ENCODE measurements around the gene P2RX7. TPM values are rescaled to one million over a fixed set of nuclear protein-coding genes. Genes with fewer than 3 reads are reported as not detected.

Gene P2RX7
- total RNA-seq, 1 experiment from 2014 or later = 0.17 TPM

- Histone ChIP-seq H3K9me3 (ENCODE audit: low read depth, low read length, poor library complexity, severe bottlenecking) (no peaks in the 10 kb centered on the region), H3K27me3 (replicated peaks; ENCODE audit: insufficient read depth, low read depth, low read length, poor library complexity) (no peaks in the 10 kb centered on the region), H3K4me1 (ENCODE audit: insufficient read depth, low read length, poor library complexity, severe bottlenecking) (no peaks in the 10 kb centered on the region), H3K27ac (ENCODE audit: low read depth, low read length, poor library complexity, severe bottlenecking) (no peak overlapping the region), H3K4me3 (ENCODE audit: low read depth, low read length, poor library complexity, severe bottlenecking) (no peak overlapping the region), H3K36me3 (ENCODE audit: insufficient read depth, low read length, poor library complexity, severe bottlenecking) (no peaks in the 10 kb centered on the region)
- no TSS peak for BruUV-seq (replicated peaks)
- intact Hi-C loops (cut with micrococcal nuclease; ENCODE audit: unreplicated experiment) = no loop called here
- ChIA-PET CTCF (no interaction called here), POLR2A (ENCODE audit: low non-redundant PET) (no interaction called here)
- no peak for TF ChIP-seq EZH2 (IDR thresholded peaks at IDR 0.05; ENCODE audit: borderline replicate concordance, low read depth, low read length, poor library complexity, severe bottlenecking)
- TF ChIP-seq, protein P1, sequence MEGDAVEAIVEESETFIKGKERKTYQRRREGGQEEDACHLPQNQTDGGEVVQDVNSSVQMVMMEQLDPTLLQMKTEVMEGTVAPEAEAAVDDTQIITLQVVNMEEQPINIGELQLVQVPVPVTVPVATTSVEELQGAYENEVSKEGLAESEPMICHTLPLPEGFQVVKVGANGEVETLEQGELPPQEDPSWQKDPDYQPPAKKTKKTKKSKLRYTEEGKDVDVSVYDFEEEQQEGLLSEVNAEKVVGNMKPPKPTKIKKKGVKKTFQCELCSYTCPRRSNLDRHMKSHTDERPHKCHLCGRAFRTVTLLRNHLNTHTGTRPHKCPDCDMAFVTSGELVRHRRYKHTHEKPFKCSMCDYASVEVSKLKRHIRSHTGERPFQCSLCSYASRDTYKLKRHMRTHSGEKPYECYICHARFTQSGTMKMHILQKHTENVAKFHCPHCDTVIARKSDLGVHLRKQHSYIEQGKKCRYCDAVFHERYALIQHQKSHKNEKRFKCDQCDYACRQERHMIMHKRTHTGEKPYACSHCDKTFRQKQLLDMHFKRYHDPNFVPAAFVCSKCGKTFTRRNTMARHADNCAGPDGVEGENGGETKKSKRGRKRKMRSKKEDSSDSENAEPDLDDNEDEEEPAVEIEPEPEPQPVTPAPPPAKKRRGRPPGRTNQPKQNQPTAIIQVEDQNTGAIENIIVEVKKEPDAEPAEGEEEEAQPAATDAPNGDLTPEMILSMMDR (conservative IDR thresholded peaks at IDR 0.05; ENCODE audit: low read depth, low read length) = no peak
- no peak for DNase-seq (ENCODE audit: low spot score)
Measured at GRCh38 chr12:121123488-121123887, 9.2 kb upstream of the P2RX7 start.

DNA sequence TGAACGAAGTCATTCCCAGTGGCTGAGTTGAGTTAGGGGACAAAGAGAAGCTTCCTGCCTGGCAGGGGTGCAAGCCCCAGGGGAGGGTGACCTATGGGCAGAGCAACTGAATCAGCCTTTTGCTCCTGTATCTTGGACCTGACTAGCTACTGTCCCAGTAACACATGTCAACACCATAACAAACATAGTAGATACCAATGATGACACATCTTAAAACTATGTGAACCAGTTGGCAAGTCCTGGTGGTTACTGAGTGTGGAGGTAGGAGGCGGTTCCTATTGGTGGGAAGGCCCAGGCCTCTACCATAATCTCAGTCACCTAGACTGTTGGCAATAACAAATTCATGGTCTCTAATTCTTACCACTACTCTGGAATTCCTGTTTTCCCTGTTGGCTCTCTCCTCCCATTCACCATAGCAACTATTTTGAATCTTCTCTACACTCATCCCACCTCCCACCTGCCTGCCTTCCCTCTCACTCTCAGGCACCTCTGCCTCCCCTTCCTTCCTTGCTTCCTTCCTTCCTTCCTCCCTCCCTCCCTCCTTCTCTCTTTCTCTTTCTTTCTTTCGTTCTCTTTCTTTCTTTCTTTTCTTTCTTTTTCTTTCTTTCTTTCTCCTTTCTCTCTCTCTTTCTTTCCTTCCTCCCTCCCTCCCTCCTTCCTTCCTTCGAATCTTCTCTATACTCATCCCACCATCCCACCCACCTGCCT lies 8.1 kb upstream of the P2RX7 start:
- Histone ChIP-seq H3K4me1 (ENCODE audit: insufficient read depth, low read length, poor library complexity, severe bottlenecking) (no peaks in the 10 kb centered on the region), H3K27ac (ENCODE audit: low read depth, low read length, poor library complexity, severe bottlenecking) (no peak overlapping the region), H3K9me3 (ENCODE audit: low read depth, low read length, poor library complexity, severe bottlenecking) (no peaks in the 10 kb centered on the region), H3K27me3 (replicated peaks; ENCODE audit: insufficient read depth, low read depth, low read length, poor library complexity) (no peaks in the 10 kb centered on the region), H3K36me3 (ENCODE audit: insufficient read depth, low read length, poor library complexity, severe bottlenecking) (no peaks in the 10 kb centered on the region), H3K4me3 (ENCODE audit: low read depth, low read length, poor library complexity, severe bottlenecking) (no peak overlapping the region)
- ChIA-PET CTCF (no interaction called here), POLR2A (ENCODE audit: low non-redundant PET) (no interaction called here)
- intact Hi-C loops (cut with micrococcal nuclease; ENCODE audit: unreplicated experiment) = no loop called here
- TF ChIP-seq, protein P1 (conservative IDR thresholded peaks at IDR 0.05; ENCODE audit: low read depth, low read length) = no peak
- TF ChIP-seq EZH2 (IDR thresholded peaks at IDR 0.05; ENCODE audit: borderline replicate concordance, low read depth, low read length, poor library complexity, severe bottlenecking) = no peak
- DNase-seq (ENCODE audit: low spot score) = peak; percentile 51
- no TSS peak for BruUV-seq (replicated peaks)

DNA sequence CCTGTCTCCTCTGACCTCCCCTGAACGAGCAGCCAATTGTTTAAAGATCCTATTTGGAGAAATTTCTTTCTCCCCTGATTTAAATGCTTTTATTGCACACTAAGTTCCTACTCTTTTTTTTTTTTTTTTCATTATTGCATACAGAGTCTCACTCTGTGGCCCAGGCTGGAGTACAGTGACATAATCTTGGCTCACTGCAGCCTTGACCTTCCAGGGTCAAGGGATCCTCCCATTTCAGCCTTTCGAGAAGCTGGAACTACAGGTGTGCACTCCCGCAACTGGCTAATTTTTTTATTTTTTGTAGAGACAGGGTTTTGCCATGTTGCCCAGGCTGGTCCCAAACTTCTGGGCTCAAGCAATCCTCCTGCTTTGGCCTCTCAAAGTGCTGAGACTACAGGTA lies 5.2 kb upstream of the P2RX7 start:
- Histone ChIP-seq H3K36me3 (ENCODE audit: insufficient read depth, low read length, poor library complexity, severe bottlenecking) (no peaks in the 10 kb centered on the region), H3K9me3 (ENCODE audit: low read depth, low read length, poor library complexity, severe bottlenecking) (no peaks in the 10 kb centered on the region), H3K27me3 (replicated peaks; ENCODE audit: insufficient read depth, low read depth, low read length, poor library complexity) (no peaks in the 10 kb centered on the region), H3K4me3 (ENCODE audit: low read depth, low read length, poor library complexity, severe bottlenecking) (no peak overlapping the region), H3K27ac (ENCODE audit: low read depth, low read length, poor library complexity, severe bottlenecking) (no peak overlapping the region), H3K4me1 (ENCODE audit: insufficient read depth, low read length, poor library complexity, severe bottlenecking) (no peaks in the 10 kb centered on the region)
- intact Hi-C loops (cut with micrococcal nuclease; ENCODE audit: unreplicated experiment) = no loop called here
- DNase-seq (ENCODE audit: low spot score) = no peak
- ChIA-PET CTCF (no interaction called here), POLR2A (ENCODE audit: low non-redundant PET) (no interaction called here)
- TF ChIP-seq, protein P1 (conservative IDR thresholded peaks at IDR 0.05; ENCODE audit: low read depth, low read length) = no peak
- TF ChIP-seq EZH2 (IDR thresholded peaks at IDR 0.05; ENCODE audit: borderline replicate concordance, low read depth, low read length, poor library complexity, severe bottlenecking) = no peak
- no TSS peak for BruUV-seq (replicated peaks)

All from A673 (cell line).